GM21423 (cell line): ENCODE data around the gene CDYL2.

Experiments
- ATAC-seq: cut with Tn5 transposase; IDR thresholded peaks from one replicate; pipeline ENCODE4 v1.9.1; 2021; ENCODE audit warnings: mild to moderate bottlenecking, moderate library complexity; ENCODE audit not compliant: unreplicated experiment

Gene CDYL2

GRCh38 chr16:80710918-80711317 is 93.5 kb downstream of the CDYL2 start:
- ATAC-seq, result no peak

- ATAC-seq, result no peak
Observed at GRCh38 chr16:80708823-80709222, 95.6 kb downstream of the CDYL2 start.

GRCh38 chr16:80707686-80708085 is 96.7 kb downstream of the CDYL2 start:
- no peak for ATAC-seq

GRCh38 chr16:80705596-80705995 is 98.8 kb downstream of the CDYL2 start:
- ATAC-seq, result no peak

GRCh38 chr16:80704751-80705505 is 99.5 kb downstream of the CDYL2 start:
- ATAC-seq, result no peak

GRCh38 chr16:80703131-80704071 is 101.0 kb downstream of the CDYL2 start:
- no peak for ATAC-seq

- no peak for ATAC-seq
Observed at GRCh38 chr16:80702696-80703095, 101.7 kb downstream of the CDYL2 start.

- no peak for ATAC-seq
Observed at GRCh38 chr16:80700558-80700957, 103.8 kb downstream of the CDYL2 start.

- ATAC-seq, result no peak
Observed at GRCh38 chr16:80695020-80695419, 109.4 kb downstream of the CDYL2 start.

GRCh38 chr16:80693553-80693952 is 110.8 kb downstream of the CDYL2 start:
- ATAC-seq, result no peak

GRCh38 chr16:80692270-80692669 is 112.1 kb downstream of the CDYL2 start:
- ATAC-seq, result no peak

- no peak for ATAC-seq
Observed at GRCh38 chr16:80691111-80691741, 113.2 kb downstream of the CDYL2 start.

GRCh38 chr16:80689487-80689886 is 114.9 kb downstream of the CDYL2 start:
- ATAC-seq, result no peak

- no peak for ATAC-seq
Observed at GRCh38 chr16:80687606-80688005, 116.8 kb downstream of the CDYL2 start.

- ATAC-seq, result no peak
Observed at GRCh38 chr16:80684906-80685305, 119.5 kb downstream of the CDYL2 start.

- no peak for ATAC-seq
Observed at GRCh38 chr16:80684136-80684765, 120.1 kb downstream of the CDYL2 start.

GRCh38 chr16:80683646-80684045 is 120.8 kb downstream of the CDYL2 start:
- ATAC-seq, result no peak

- ATAC-seq, result no peak
Observed at GRCh38 chr16:80682421-80683070, 121.9 kb downstream of the CDYL2 start.

- no peak for ATAC-seq
Observed at GRCh38 chr16:80681436-80681835, 123.0 kb downstream of the CDYL2 start.

- ATAC-seq, result no peak
Observed at GRCh38 chr16:80680839-80681238, 123.6 kb downstream of the CDYL2 start.

GRCh38 chr16:80680046-80680445 is 124.4 kb downstream of the CDYL2 start:
- no peak for ATAC-seq
